CD4-positive, alpha-beta T cell treated with Interleukin-15 for 1 hour (primary cell): ENCODE data around the gene RASSF3.

Source experiments
- DNase-seq: peaks from one replicate; pipeline ENCODE4 v3.0.0-alpha.2; 2020

RASSF3 gene

GRCh38 chr12:64736771-64737170 is 126.5 kb downstream of the RASSF3 start:
- DNase-seq: no peak

GRCh38 chr12:64737539-64737938 is 127.2 kb downstream of the RASSF3 start:
- no peak for DNase-seq

GRCh38 chr12:64739778-64740177 is 129.5 kb downstream of the RASSF3 start:
- DNase-seq: no peak

GRCh38 chr12:64740646-64741045 is 130.4 kb downstream of the RASSF3 start:
- no peak for DNase-seq

GRCh38 chr12:64742416-64742815 is 132.1 kb downstream of the RASSF3 start:
- DNase-seq: no peak

GRCh38 chr12:64743206-64743605 is 132.9 kb downstream of the RASSF3 start:
- no peak for DNase-seq

- no peak for DNase-seq
These were observed 134.3 kb downstream of the RASSF3 start for GRCh38 chr12:64744422-64745258.

GRCh38 chr12:64745259-64745807 is 135.0 kb downstream of the RASSF3 start:
- no peak for DNase-seq

GRCh38 chr12:64745980-64746379 is 135.7 kb downstream of the RASSF3 start:
- DNase-seq: no peak

GRCh38 chr12:64746663-64747062 is 136.4 kb downstream of the RASSF3 start:
- no peak for DNase-seq
